Hypothalamus (tissue), 51 donors: Measurements from ENCODE around the gene PSD4.

ENCODE experiments used
- DNase-seq, 51 donors: peaks; one replicate each; lab custom pipeline; 2025; lab: John Stamatoyannopoulos, UW

PSD4 gene

DNA sequence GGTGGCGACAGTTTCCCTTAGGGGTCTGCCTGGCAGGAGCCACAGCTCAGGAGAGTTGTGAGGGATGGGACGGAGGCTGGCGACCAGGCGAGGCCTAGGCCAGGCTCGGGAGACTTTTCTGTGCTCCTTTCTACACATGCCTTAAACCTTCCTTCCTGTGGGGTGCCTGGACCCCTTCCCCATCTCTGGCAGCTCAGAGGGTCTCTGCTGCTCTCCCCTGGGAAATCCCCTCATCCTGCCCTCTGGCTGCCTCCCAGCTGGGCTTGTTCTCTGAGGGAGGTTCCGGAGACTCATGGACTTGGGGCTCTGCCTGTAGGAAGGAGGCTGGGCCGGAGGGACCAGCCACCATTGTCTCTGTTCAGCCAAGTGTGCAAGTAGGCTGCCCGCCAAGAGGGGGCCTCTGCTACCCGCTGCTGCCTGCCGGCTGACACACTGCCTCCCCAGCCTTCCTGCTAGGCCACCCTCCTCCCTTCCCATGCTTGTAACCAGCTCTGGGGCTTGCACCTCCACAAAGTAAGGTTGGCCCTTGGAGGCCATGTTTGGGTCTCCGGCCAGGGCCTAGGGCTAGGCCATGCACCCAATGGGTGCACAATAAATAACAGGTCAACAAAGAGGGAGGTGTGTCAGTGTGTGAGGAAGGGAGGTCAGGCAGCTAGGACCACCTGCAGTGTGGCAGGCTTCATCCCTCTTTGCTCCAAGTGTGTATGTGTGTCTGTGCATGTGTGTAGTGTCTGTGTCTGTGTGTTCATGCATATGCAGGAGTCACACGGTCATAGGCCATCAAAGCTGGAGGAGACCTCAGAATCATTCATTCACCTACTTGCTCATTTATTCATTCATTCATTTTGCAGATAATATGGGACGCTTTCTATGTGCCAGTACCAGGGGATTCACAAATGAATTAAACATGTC is 28.8 kb downstream of the PSD4 start:
- DNase-seq = peak in 12 of 51 donors; percentile 11 to 46 (median 22)

- DNase-seq = no peak
These were observed 29.4 kb downstream of the PSD4 start for GRCh38 chr2:113203217-113203530.

- peak in 42 of 51 donors; percentile 10 to 71 (median 50) for DNase-seq
These were observed 30.2 kb downstream of the PSD4 start for GRCh38 chr2:113203901-113204519.

GRCh38 chr2:113206251-113206650 is 32.5 kb downstream of the PSD4 start:
- no peak for DNase-seq

DNA sequence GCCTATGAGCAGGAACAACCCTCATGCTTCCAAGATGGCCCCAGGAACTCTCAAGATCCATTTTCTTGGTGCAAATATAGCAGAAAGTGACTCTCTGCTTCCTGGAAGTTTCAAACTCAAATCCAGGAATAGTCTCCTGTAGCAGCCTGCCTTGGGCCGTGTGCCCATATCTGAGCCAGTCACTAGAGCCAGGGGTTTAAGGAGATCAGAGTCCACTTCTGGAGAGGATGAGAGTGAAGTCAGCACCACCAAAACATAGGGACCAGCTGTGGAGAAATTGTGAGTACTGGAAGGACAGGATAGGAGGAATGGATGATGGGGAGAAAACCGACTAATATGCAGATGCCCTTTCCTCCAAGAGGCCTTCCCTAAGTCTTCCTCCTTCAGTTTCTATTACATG is 33.2 kb downstream of the PSD4 start:
- DNase-seq = no peak

DNA sequence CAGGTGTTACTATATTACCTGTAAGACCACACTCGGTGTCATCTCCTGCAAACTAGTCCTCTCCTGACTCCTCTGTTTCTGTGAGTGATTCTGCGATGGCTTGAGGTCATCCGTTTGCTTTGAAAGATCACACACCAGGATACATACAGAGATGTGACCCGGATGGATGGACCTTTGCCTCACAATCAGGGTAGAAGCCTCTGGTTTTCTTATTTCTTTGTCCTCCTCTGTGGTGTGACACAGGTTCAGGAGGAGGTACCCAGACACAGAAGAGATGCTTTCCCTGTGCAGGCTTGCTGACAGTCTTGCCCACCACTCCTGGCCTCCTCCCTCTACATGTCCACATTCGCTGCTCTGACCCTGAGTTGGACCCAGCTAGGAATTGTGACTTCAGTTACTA is 34.6 kb downstream of the PSD4 start:
- DNase-seq = no peak

- no peak for DNase-seq
These were observed 35.4 kb downstream of the PSD4 start for GRCh38 chr2:113209011-113209645.

DNA sequence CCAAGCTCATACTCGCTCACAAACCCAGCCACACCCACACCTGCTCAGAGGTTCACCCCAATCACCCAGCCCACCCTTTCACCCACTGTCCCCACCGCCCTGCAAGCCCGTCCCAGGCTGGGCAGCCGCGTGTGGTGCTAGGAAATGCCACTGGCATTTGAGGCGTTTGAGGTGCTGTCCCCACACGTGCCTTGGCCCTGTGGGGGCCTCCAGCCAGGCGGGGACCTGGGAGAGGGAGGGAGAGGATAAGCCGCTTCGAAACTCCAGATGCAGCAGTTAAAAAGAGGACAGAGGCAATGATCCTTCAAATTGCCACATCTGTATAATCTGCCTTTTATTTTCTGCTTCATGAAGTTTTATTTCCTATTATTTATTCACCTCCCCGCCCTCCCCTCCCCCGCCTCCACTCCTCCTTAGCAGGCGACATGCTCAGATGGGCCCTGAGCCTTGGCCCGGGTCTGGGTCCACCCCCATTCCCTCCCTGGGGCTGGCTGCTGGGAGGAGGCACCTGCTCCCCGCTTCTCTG is 35.9 kb downstream of the PSD4 start:
- no peak for DNase-seq

DNA sequence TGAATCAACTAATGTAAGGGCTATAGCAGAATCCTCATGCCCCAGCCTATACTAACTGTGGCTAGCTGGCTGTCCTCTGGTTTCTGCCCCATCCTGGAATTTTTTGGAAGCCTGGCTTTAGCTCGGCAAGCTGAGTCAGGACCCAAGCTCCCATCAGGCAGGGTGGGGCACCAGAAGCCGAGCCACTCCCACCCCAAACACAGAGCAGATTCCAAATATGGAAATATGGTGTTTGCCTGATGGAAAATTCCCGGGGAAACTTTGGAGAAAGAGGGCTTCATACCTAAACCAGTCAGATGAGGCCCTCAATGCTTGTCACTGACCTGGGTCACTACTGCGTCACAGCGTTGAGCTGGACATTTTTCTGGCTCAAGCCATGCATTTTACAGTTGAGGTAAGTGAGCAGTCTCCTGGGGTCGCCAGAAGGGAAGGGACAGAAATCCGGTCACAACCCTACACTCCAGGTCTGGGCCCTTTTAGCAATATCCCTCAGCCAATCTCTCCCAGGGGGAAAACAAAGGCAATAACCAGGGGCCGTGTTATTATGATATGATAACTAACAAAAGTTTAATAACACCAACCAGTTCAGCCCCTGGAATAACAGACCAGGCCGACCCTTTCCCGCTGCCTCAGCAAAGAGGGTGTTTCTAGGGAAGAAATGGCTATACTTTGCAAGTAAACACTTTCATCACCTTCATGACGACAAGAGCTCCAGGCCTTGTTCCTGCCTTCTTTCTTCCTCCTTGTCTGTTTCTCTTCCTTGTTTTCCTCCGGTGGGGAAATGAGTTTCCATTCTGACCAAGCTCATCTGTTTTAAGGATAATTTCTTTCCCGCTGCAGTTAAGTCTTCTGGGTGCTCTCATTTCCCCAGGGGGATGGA is 37.7 kb downstream of the PSD4 start:
- DNase-seq = no peak

- peak in 9 of 51 donors; percentile 8 to 31 (median 19) for DNase-seq
These were observed 38.7 kb downstream of the PSD4 start for GRCh38 chr2:113212245-113213060.

DNA sequence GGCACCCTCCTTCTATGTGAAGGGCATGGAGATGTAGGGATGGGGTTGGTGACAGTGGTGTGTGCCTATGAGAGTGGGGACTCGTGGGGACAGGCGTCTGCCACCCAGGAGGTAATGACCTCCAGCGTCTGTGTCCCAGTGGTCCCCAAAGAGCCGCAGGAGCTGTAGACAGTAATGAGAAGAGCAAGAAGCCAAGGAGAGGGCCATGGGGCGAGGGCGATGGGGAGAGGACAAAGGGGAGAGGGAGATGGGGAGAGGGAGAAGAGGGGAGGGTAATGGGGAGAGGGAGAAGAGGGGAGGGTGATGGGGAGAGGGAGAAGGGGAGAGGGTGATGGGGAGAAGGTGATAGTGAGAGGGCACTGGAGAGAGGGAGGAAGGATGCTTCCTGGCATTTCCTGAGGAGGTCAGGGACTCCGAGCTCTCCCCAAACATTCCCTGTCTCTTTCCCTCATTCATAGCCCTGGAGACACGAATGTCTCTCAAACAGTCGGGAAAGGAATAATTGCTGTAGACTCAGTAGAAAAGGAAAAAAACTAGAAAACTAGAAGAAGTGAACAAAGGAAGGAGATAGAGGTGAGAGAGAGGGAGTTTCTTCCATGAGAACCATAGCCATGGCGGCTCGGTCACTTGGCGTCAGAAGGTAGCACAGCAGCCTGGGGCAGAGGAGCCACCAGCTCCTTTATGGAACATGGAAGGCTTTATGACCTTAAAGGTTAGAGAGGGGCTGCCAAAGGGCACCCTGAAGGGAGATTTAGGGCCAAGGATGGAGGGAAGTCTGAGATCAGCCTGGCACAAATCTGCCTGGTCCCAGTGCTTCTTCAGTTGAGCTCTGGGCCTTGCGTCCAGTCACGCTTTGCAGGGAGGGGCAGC is 39.5 kb downstream of the PSD4 start:
- no peak for DNase-seq

GRCh38 chr2:113214141-113214540 is 40.4 kb downstream of the PSD4 start:
- DNase-seq = no peak

DNA sequence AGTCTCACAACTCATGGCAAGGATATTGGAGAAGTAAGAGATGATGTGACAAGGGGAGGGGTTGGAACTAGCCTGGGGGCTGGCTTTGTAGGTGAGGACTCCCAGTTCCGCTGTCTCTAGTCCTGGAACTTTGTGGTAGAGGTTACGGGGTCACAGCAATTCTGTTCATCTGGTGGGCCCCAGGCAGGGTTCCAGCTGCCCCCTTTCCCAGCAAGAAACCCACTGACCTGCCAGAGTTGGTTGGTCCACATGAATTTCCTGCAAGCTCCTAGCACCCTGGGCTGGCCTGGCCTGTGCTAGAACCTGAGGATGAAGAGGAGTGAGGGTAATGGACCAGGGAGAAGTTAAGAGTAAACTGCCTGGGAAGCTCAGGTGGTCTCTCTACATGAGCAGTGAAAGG is 41.3 kb downstream of the PSD4 start:
- DNase-seq = no peak

DNA sequence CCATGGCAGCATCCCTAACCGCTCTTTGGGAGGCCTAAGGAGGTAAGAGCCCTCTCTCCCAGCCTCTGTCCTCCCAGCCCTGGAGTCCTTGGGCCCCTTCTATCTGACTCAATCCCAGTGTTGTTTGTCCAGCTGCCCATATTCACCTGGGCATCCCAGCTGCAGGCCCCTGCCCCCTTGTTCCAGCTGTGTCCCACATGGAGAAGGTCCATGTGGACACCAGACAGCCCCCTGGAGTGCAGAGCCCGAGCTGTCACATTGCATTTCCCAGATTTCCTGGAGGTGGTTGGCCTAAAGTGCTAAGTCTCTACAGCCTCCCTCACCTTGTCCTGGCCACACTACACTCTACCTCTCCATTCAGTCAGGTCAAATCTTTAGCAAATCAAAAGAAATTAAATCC is 42.5 kb downstream of the PSD4 start:
- no peak for DNase-seq

- no peak for DNase-seq
These were observed 43.2 kb downstream of the PSD4 start for GRCh38 chr2:113216891-113217454.

DNA sequence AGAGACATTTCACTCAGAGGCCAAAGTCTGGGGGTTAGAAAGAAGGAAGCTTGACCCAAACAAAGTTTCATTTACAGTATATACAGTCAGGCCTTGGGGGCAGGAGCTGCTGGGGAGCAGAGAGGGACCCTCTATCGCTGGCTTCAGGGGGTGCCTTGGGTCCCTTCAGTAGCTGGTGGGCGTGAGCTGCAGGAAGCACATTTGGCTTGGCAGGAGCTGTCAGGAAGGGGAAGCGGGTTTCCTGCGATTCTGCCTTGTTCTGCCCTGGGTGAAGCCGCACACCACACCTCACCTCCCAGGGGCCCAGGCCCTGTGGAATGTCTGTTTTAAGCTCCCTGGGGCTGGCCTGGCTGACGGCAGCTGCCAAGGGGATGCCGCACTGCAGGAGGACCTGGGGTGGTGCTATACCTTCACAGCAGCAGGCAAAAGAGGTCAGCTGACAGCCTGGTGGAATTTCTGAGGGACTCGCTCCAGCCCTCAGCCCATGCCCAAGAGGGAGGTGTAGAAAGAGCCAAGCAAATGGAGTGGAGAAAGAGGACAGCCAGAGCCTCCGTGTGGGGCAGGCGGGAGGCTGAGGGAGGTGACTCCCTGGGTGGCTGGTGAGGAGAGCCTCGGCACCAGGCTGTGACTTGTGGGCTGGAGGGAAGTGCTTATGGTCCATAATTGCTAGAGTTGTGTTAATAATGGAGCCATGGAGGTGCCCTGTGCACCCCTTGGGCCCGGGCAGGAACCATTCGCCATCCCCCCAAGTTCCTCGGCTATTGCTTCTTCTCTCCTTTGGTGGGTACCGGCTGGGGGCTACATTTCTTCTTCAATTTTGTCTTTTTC is 43.9 kb downstream of the PSD4 start:
- peak in 1 of 51 donors; percentile 16 for DNase-seq
